Inflammatory macrophage (primary cell): ENCODE measurements around the gene CNP.
"Not testable (repeated sequence)": the region's sequence is repeated elsewhere in the genome, so short reads cannot be mapped to it uniquely, and the experiment has no call there.

Source experiments
- DNase-seq, 2 donors: peaks; one replicate each; pipeline ENCODE4 v3.0.0-alpha.2; 2020 to 2022

Gene CNP

DNA sequence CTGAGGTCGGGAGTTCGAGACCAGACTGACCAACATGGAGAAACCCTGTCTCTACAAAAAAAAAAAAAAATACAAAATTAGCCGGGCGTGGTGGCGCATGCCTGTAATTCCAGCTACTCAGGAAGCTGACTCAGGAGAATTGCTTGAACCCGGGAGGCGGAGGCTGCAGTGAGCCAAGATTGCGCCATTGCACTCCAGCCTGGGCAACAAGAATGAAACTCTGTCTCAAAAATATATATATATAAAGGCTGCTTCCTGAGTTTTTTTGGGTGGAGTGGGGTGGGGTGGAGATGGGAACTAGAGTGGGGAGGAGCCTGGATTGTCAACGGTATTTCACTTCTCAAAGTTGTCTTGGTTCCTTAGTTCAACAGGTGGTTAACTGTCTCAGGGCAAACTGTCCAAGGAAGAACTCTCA, 43.7 kb downstream of the CNP start:
- DNase-seq: peak; percentile 48 to 83

DNA sequence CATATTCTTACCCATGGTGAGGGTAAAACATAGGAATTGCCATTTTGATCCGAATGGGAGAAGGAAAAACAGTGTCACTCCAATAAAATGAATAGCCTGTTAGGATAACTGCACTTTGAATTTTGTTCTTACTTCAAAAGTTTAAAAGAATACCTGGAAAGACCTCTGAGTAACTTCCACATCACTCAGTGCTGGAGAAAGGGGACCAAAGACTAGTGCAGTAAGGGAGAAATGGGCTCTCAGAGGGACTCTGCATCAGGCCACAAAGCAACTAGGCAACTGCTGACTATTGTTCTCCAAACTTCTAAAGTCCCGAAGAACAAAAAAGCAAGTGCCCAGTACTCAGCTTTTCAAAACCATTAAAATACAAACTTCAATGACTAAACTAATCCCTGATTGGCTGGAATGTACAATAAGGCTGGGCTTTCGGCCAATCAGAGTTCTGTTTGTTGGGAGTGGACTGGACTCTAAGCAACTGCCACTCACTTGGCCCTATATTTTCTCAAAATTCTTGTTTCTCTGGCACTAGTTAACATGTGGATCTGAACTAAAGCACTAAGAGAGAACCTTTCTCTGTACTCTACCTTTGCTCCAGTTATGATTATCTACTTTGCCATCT, 44.4 kb downstream of the CNP start:
- DNase-seq: peak; percentile 43 to 66

DNA sequence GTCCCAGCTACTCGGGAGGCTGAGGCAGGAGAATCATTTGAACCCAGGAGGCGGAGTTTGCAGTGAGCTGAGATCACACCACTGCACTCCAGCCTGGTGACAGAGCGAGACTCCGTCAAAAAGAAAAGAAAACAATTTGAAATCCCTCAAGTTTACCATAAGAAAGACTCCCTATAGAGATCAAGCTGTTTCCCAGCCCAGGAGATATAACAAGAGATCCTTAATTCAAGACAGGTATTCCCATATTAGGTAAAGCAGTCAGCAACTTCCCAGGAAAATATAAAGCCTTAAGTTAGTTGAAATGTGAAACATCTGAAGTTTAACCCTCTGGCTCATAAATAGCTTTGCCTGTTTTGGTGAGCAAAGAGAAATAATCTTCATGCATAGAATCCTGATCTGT, 45.8 kb downstream of the CNP start:
- not testable (repeated sequence) for DNase-seq

DNA sequence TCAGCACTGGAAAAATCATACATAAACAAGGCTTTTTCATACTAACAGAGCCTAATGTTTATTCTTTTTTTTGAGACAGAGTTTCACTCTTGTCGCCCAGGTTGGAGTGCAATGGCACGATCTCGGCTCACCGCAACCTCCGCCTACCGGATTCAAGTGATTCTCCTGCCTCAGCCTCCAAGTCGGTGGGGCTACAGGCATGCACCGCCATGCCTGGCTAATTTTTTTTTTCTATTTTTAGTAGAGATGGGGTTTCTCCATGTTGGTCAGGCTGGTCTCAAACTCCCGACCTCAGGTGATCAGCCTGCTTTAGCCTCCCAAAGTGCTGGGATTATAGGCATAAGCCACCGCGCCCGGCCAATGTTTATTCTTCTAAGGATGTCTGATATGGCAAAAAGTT, 47.1 kb downstream of the CNP start:
- not testable (repeated sequence) for DNase-seq

DNA sequence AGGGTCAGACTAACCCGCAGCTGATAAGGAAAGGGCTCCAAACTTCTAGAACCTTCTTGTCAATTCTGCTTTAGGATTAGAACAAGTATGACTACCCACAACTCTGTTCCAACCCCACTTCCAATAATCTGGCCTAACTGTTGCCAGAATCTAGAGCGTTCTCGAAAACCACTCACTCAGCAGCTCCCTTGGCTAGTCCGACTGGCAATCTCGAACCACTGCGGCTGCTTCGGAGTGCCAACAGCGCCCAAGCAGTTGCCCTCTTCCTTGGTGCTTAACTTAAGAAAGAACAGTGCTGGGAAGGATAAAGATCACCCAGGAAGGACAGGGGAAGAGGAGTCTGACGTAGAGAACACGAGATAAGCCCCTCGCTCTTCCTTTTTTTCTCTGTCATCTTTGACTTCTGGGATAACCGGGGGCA, 49.8 kb downstream of the CNP start:
- peak; percentile 45 to 53 for DNase-seq

DNA sequence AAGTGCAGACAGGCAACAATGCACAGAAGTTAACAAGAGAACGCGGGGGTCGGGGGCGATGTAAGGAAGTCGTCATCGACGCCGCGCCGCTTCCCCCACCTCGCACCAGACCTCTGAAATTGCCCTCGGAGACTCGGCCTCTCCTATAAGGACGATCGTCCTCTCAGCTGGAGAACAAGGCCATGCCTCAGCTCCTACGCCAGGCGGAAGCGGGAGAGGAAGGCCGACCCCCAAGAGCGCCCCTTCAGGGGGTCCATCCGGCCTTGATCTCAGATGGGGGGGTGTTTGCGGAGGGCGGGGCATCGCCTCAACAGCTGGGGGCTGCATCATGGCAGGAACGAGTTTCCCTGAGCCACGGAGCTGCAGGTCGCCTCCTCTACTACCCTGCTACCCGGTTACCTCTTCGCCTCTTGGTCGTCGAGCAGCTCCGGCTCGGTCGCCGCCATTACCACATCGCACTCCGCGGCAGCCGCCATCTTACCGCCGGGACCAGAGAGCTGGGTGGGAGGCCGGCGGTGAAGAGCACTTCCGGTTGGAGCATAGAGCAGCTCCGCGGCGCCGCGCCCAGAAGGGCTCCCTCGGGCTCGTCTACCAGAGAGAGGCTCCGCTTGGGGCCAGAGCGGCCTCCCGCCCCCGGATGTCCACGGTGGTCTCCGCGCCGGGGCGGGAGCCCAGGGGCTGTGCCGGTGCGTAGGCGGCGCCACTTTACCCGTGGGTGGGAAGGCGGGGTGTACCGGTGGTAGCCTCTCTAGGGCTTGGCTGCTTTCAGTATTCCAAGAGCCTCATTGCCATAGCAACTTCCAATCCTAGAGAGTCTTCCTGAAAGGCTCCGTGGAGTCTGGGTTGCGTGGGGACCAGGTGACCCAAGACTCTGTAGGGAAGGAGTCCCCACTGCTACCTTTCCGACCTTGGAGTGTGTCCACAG, 50.6 kb downstream of the CNP start, which contains the start of gene DNAJC7:
TSS of gene DNAJC7 (minus strand) at position 499 of the 925 bp plus-strand sequence. CDS start at position 476, 23 bp downstream.
- DNase-seq: peak; percentile 88 to 93

DNA sequence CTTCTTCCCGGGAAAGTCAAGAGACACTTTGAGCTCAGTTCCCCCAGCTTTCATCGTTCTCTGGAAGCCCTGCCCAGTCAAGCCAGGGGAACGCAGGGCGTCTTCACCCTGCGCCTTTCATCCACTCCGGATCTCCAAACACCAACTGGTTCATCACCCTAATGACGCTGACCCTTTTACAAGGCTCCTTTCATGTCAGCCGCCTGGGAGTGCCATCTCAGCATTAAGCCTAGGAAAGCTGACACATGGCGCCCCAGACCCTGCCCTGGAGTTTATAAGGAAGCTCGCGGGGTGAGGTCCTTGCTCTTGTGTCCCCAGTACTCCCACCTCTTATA, 51.2 kb downstream of the CNP start:
- peak in 1 of 2 donors; percentile 40 for DNase-seq

DNA sequence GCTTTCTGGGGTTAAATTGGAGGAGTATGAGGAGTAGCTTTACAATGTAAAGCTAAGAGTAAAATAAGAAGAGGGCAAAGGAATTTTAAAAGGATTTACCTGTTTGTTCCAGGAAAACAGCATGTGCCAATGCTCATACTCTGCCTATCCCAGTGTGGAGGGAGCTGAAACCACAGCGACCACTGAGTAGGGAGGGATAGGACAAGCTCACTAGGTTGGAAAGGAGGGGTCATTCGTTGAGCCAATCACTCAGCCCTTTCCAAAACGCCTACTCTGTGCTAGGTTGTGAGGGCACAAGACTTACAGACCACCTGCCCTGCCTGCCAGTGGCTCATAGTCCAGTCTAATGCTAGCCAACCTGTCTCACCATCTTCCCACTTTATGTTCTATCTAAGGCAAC, 51.7 kb downstream of the CNP start:
- DNase-seq: no peak

DNA sequence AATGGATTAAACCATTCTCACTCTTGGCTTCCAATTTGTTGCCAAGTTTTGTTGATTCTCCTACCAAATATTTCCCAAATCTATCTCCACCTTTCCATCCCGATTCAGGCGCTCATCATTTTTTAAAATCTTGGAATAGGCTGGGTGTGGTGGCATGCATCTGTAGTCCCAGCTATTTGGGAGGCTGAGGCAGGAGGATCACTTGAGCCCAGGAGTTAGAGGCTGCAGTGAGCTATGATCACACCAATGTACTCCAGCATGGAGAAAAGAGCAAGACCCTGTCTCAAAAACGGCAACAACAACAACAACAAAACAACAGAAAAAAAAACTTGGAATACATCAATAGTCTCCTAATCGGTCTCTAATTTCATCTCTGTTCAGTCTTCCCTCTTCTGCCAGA, 52.4 kb downstream of the CNP start:
- no peak for DNase-seq

DNA sequence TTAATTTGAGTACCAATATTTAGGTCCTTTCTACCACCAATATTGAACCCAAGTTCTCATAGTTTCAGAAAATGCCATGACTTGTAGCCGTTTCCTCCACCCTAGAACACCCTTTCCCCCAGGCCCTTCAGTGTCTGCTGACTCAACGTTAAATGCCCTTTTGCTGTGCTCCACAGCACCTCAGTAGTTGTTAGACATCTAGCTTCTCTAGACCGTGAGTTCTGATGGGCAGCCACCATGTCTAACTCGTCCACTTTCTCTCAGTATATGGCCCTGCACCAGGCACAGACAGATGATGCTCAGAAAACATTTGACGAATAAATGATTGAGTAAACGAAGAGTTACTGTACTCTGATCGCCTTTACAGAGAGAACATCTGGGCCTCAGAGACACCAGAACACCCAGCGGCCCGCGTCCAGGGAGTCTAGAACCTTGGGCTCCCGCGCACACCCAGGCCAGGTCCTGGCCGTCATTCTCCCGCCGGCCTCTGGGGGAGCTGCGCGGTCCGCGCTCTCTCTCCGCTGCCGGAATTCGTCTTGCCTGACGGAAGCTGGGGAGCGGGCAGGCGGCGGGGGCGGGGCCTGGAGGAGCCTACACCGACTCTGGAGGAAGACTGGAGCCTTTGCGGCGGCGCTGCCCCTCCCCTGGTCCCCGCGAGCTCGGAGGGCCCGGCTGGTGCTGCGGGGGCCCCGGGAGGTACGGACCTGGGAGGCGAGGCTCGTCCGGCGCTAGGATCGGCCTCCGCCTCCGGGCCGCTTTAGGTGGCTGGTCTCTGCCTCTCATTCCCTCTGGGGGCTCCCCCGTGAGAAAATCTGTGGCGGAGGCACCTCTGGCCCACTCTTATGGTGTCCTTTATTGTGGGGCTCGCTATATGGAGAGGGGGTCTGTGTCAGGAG, 53.2 kb downstream of the CNP start, which contains the start of gene NKIRAS2:
TSS of gene NKIRAS2 (plus strand) at position 582 of the 896 bp plus-strand sequence. CDS start 1,488 bp downstream, outside the sequence.
- DNase-seq: peak; percentile 92 to 94

DNA sequence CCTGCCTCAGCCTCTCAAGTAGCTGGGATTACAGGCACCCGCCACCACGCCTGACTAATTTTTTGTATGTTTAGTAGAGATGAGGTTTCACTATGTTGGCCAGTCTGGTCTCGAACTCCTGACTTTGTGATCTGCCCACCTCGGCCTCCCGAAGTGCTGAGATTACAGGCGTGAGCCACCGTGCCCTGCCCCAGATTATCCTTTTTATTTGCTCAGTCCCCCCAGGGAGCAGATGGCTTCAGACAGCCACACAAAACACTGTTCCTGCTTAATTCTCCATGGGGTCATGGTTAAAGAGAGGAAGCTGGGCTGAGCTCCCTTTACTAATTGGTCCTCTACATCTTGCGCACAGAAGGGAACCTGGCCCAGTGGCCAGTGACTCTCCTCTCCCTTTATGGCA, 54.2 kb downstream of the CNP start:
- peak in 1 of 2 donors; percentile 13 for DNase-seq

DNA sequence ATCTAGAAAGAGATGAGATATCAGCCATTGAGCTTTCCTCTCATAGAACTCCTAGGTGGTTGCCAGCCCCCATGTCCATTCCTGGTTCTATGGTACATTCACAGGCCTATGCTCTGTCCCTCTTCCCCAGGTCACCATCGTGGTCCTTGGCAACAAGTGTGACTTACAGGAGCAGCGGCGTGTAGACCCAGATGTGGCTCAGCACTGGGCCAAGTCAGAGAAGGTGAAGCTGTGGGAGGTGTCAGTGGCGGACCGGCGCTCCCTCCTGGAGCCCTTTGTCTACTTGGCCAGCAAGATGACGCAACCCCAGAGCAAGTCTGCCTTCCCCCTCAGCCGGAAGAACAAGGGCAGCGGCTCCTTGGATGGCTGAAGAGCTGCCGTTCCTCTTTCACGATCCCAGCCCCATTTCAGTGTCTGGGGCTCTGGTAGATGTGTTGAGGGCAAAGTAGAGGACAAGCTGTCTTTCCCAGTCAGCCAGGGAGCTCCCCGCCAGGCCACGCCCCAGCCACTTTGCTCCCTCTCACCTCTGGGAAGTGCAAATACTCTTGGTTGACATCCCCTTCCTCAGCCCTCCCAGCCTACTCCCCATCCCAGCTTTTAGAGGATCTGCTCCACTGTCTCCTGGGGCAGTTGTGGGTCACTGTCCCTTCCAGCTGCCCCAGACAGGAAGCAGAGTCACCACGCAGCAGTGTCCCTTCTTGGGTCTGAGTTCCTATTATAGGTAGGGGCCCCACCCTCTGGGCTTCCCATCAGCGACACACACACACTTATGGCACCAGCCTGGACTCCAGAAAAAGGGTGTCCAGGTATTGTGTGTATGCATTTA, 57.1 kb downstream of the CNP start:
- DNase-seq: peak; percentile 81 to 89

DNA sequence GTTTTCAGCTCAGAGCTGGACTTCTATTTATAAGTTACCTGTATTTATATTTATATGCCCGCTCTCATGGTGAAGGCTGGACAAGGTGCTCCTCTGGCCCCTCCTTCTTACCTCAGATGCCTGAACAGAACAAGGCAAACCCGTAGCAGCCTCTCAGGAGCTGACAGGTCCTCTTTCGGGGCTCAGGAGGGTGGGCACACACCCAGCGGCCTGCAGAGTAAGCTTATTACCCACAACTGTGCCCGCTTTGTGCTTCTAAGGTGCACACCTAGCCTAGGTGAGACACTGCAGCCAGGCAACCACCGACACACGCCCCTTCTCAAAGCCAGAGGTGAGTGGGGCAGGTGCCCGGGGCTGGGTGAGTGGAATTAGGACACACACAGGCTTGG, 58.6 kb downstream of the CNP start:
- DNase-seq: no peak

DNA sequence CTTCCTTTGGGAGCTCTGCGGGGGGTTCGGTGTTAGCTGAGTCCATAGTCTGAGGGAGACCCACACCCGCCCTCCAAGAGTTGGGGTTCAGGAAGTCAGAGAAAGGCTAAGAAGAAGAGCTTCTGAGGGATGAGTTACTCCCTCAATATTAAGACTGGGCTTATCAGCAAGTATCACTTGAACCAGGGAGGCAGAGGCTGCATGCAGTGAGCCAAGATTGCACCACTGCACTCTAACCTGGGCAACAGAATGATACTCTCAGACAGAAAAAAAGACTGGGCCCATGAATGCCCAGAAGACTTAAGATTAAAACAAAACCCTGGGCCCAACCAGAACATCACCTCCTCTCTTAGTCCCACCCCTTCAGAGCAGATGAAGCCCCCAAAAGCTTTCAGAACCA, 59.3 kb downstream of the CNP start:
- no peak for DNase-seq

DNA sequence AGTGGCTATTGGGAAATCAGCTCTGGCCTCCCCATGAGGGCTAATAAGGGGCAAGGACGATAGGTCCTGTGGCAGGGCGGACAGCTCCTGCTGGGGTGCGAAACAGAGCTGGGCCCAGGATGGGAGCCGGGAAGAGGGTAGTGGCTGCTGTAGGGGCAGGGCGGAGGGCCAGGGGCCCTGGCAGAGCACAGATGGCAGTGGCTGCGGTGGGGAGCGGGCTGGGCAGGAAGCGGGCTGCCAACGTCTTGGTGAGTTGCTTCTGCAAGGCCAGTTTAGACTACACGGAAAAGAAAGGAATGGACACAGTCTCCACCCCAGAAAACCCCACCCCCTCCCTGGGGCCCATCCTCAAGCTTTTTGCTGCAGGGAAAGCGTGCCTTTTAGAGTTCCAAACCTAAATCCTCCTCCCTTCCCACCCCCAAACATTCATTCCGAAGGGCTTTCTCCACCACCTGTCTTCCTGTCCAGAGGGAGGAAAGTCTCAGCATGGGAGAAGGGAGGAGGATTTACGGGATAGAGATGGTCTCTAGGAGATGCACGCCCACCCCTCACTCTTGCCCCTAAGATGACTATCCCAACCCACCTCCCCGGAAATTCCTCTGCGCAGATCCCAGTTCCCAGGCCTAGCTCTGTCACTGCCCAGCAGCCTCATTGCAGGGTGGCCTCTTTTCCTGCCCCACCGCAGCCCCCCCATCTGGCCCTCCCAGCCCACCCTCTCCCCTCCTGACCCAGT, 60.4 kb downstream of the CNP start:
- DNase-seq: no peak
